H9 (cell line): ENCODE results near the gene KY. TPM values are rescaled to one million over a fixed set of nuclear protein-coding genes. Genes with fewer than 3 reads are reported as not detected.

Source experiments
- DNase-seq: peaks from one replicate; pipeline ENCODE4 v3.0.0-alpha.2; 2017
- H2AFZ ChIP-seq: one replicate; pipeline ENCODE4 v1.6.1; 2013; ENCODE audit warnings: mild to moderate bottlenecking, low read length, control low read depth, moderate library complexity
- H2AK5ac ChIP-seq: 2 replicates; pipeline ENCODE4 v1.6.1; 2013; ENCODE audit warnings: low read length, control low read depth, mixed read lengths; ENCODE audit not compliant: insufficient read length
- H2BK120ac ChIP-seq: one replicate; pipeline ENCODE4 v1.6.1; 2013; ENCODE audit warnings: low read depth, mild to moderate bottlenecking, low read length, control low read depth, inconsistent platforms; ENCODE audit not compliant: poor library complexity, severe bottlenecking
- H2BK12ac ChIP-seq: 2 replicates; pipeline ENCODE4 v1.6.1; 2013; ENCODE audit warnings: low read length, control low read depth, mixed read lengths, low read depth; ENCODE audit not compliant: insufficient read length
- H2BK15ac ChIP-seq: 2 replicates; pipeline ENCODE4 v1.6.1; 2013; ENCODE audit warnings: low read depth, low read length, control low read depth
- H2BK20ac ChIP-seq: one replicate; pipeline ENCODE4 v1.6.1; 2013; ENCODE audit warnings: low read depth, mild to moderate bottlenecking, low read length, control low read depth, inconsistent platforms; ENCODE audit not compliant: poor library complexity, severe bottlenecking
- H2BK5ac ChIP-seq: 2 replicates; pipeline ENCODE4 v1.6.1; 2013; ENCODE audit warnings: low read length, control low read depth, mixed read lengths; ENCODE audit not compliant: insufficient read length
- H3K14ac ChIP-seq: 2 replicates; pipeline ENCODE4 v1.6.1; 2013; ENCODE audit warnings: low read length, control low read depth; ENCODE audit not compliant: insufficient read depth
- H3K18ac ChIP-seq: 2 replicates; pipeline ENCODE4 v1.6.1; 2013; ENCODE audit warnings: low read depth, mild to moderate bottlenecking, mixed read lengths, low read length, control low read depth; ENCODE audit not compliant: insufficient read length
- H3K23ac ChIP-seq: 2 replicates; pipeline ENCODE4 v1.6.1; 2013; ENCODE audit warnings: low read length, control low read depth, mixed read lengths, low read depth; ENCODE audit not compliant: insufficient read length
- H3K23me2 ChIP-seq: 2 replicates; pipeline ENCODE4 v1.6.1; 2013; ENCODE audit warnings: low read depth, mild to moderate bottlenecking, mixed read lengths, low read length, control low read depth; ENCODE audit not compliant: insufficient read length, poor library complexity, severe bottlenecking
- H3K27ac ChIP-seq: 2 replicates; pipeline ENCODE4 v1.5.1; 2013; ENCODE audit warnings: low read length, control low read depth, mixed read lengths, low read depth; ENCODE audit not compliant: insufficient read length
- H3K27me3 ChIP-seq: 2 replicates; pipeline ENCODE4 v1.6.1; 2013; ENCODE audit warnings: low read length, control low read depth, inconsistent platforms; ENCODE audit not compliant: insufficient read depth
- H3K4ac ChIP-seq: 2 replicates; pipeline ENCODE4 v1.6.1; 2013; ENCODE audit warnings: low read depth, mild to moderate bottlenecking, control low read depth, inconsistent platforms, low read length, moderate library complexity
- H3K4me1 ChIP-seq: 2 replicates; pipeline ENCODE4 v1.6.1; 2013; ENCODE audit warnings: low read length, control low read depth, inconsistent platforms; ENCODE audit not compliant: insufficient read depth
- H3K4me2 ChIP-seq: 2 replicates; pipeline ENCODE4 v1.6.1; 2013; ENCODE audit warnings: low read length, control low read depth, mixed read lengths; ENCODE audit not compliant: insufficient read length, insufficient read depth
- H3K56ac ChIP-seq: 2 replicates; pipeline ENCODE4 v1.6.1; 2013; ENCODE audit warnings: low read depth, mild to moderate bottlenecking, mixed read lengths, low read length, control low read depth; ENCODE audit not compliant: insufficient read length
- H3K79me1 ChIP-seq: 2 replicates; pipeline ENCODE4 v1.6.1; 2013; ENCODE audit warnings: low read depth, mild to moderate bottlenecking, moderate library complexity, low read length, control low read depth, inconsistent platforms; ENCODE audit not compliant: insufficient read depth, poor library complexity, severe bottlenecking
- H3K79me2 ChIP-seq: 2 replicates; pipeline ENCODE4 v1.6.1; 2013; ENCODE audit warnings: low read length, control low read depth, inconsistent platforms; ENCODE audit not compliant: insufficient read depth
- H3K9ac ChIP-seq: 2 replicates; pipeline ENCODE4 v1.6.1; 2013; ENCODE audit warnings: low read length, control low read depth, mixed read lengths; ENCODE audit not compliant: insufficient read length; ENCODE audit errors: extremely low read depth
- H3K9me3 ChIP-seq: one replicate; pipeline ENCODE4 v1.6.1; 2013; ENCODE audit warnings: low read depth, low read length, inconsistent platforms; ENCODE audit not compliant: control insufficient read depth
- H3T11ph ChIP-seq: one replicate; pipeline ENCODE4 v1.6.1; 2013; ENCODE audit warnings: mild to moderate bottlenecking, low read length, control low read depth, inconsistent platforms
- H4K20me1 ChIP-seq: one replicate; pipeline ENCODE4 v1.6.1; 2013; ENCODE audit not compliant: control insufficient read depth, insufficient read length, insufficient read depth
- H4K5ac ChIP-seq: 2 replicates; pipeline ENCODE4 v1.6.1; 2013; ENCODE audit warnings: low read depth, mild to moderate bottlenecking, mixed read lengths, low read length, control low read depth; ENCODE audit not compliant: insufficient read length
- H4K8ac ChIP-seq: replicated peaks from 2 replicates; pipeline ENCODE4 v1.6.1; 2013; ENCODE audit warnings: low read length, control low read depth, mixed read lengths, low read depth; ENCODE audit not compliant: insufficient read length
- H4K91ac ChIP-seq: 2 replicates; pipeline ENCODE4 v1.6.1; 2013; ENCODE audit warnings: low read depth, mild to moderate bottlenecking, moderate library complexity, mixed read lengths, low read length, control low read depth; ENCODE audit not compliant: insufficient read length
- H3K27ac Mint-ChIP-seq, 3 experiments: 2 replicates in 2 of 3; 3 replicates in 1 of 3; pipeline ENCODE4 v1.8.0; 2020 to 2021; ENCODE audit warnings: mixed read lengths in 3 of 3, mild to moderate bottlenecking in 1 of 3, moderate library complexity in 1 of 3
- H3K27me3 Mint-ChIP-seq: 2 replicates; pipeline ENCODE4 v1.8.0; 2021; ENCODE audit warnings: low read depth, mild to moderate bottlenecking, moderate library complexity, mixed read lengths
- H3K36me3 Mint-ChIP-seq, 3 experiments: 2 replicates in 2 of 3; 3 replicates in 1 of 3; pipeline ENCODE4 v1.8.0; 2020 to 2021; ENCODE audit warnings: low read depth in 3 of 3, mixed read lengths in 3 of 3; ENCODE audit not compliant: insufficient read depth in 1 of 3
- H3K4me1 Mint-ChIP-seq, 2 experiments: 2 replicates each; pipeline ENCODE4 v1.8.0; 2020; ENCODE audit warnings: mixed read lengths in 2 of 2
- H3K4me3 Mint-ChIP-seq, 2 experiments: 2 replicates in 1 of 2; 3 replicates in 1 of 2; pipeline ENCODE4 v1.8.0; 2020 to 2021; ENCODE audit warnings: mild to moderate bottlenecking in 2 of 2, mixed read lengths in 2 of 2, moderate library complexity in 1 of 2
- H3K9me3 Mint-ChIP-seq, 2 experiments: 2 replicates in 1 of 2; 3 replicates in 1 of 2; pipeline ENCODE4 v1.8.0; 2020; ENCODE audit warnings: mild to moderate bottlenecking in 2 of 2, mixed read lengths in 2 of 2, moderate library complexity in 1 of 2
- CTCF ChIP-seq: fragments of 200-600 bp; sonication (generic); conservative IDR thresholded peaks from 3 replicates; pipeline ENCODE4 v1.8.0; 2021; ENCODE audit warnings: antibody characterized with exemption, mild to moderate bottlenecking
- WGBS: extraction: QIAGEN DNeasy Blood & Tissue Kit; methylation state at CpG from one replicate; pipeline ENCODE4 v1.1.7; 2013; ENCODE audit warnings: missing lambda C conversion rate, low lambda C conversion rate, mixed read lengths; ENCODE audit not compliant: insufficient read length; ENCODE audit errors: extremely low coverage; 5-methylcytosine and 5-hydroxymethylcytosine counted together
- total RNA-seq: library from RNA; stranded (reverse); gene quantifications from 2 replicates; pipeline ENCODE4 v1.2.1, GENCODE V29; 2021

KY gene
- total RNA-seq, 1 experiment from 2014 or later, result not detected

GRCh38 chr3:134594331-134594741 lies 56.5 kb downstream of the KY start:
- no peak overlapping the region for H2BK5ac ChIP-seq
- no peak overlapping the region for H3K23ac ChIP-seq
- H2AFZ ChIP-seq, result no peak overlapping the region
- H3K27ac Mint-ChIP-seq, result no peak overlapping the region; a peak in 1 of 7 replicates
- H3K14ac ChIP-seq, result peak overlapping the region; percentile 45; the same call in 1 of the 2 replicates
- peaks cover 31% of the 10 kb centered on the region for H3K27me3 Mint-ChIP-seq
- H2BK120ac ChIP-seq, result no peak overlapping the region
- peaks cover 0 to 3% of the 10 kb centered on the region in 2 experiments; a peak in 1 of 4 replicates for H3K4me1 Mint-ChIP-seq
- no peaks in the 10 kb centered on the region for H3K9me3 ChIP-seq
- no peak overlapping the region for H3K4me2 ChIP-seq
- no peak overlapping the region for H3K18ac ChIP-seq
- H3T11ph ChIP-seq, result no peak overlapping the region
- H3K27ac ChIP-seq, result no peak overlapping the region
- no peaks in the 10 kb centered on the region for H3K23me2 ChIP-seq
- H3K36me3 Mint-ChIP-seq, result no peaks in the 10 kb centered on the region; a peak in 1 of 7 replicates
- no peaks in the 10 kb centered on the region; a peak in 1 of 5 replicates for H3K9me3 Mint-ChIP-seq
- H3K27me3 ChIP-seq, result no peaks in the 10 kb centered on the region; the same call in 1 of the 2 replicates
- H4K91ac ChIP-seq, result no peak overlapping the region
- no peaks in the 10 kb centered on the region for H3K79me2 ChIP-seq
- no peak overlapping the region for H3K9ac ChIP-seq
- H3K4me3 Mint-ChIP-seq, result no peak overlapping the region
- H4K20me1 ChIP-seq, result no peaks in the 10 kb centered on the region
- H2BK15ac ChIP-seq, result no peak overlapping the region
- WGBS, result no CpG with 5 or more reads among the region's 8 CpGs
- no peaks in the 10 kb centered on the region for H3K79me1 ChIP-seq
- no peak for DNase-seq
- H3K4ac ChIP-seq, result no peak overlapping the region
- no peaks in the 10 kb centered on the region for H3K4me1 ChIP-seq
- no peak overlapping the region for H4K5ac ChIP-seq
- no peak overlapping the region for H2BK12ac ChIP-seq
- H4K8ac ChIP-seq, result no peak overlapping the region
- no peak overlapping the region for H2AK5ac ChIP-seq
- H2BK20ac ChIP-seq, result no peak overlapping the region
- H3K56ac ChIP-seq, result no peak overlapping the region
- TF ChIP-seq CTCF, result no peak
